HepG2 (cell line): ENCODE measurements around the gene PGP. TPM values are rescaled to one million over a fixed set of nuclear protein-coding genes. Genes with fewer than 3 reads are reported as not detected.

Experiments
- BRD4 ChIP-seq: sonication (generic); formaldehyde crosslinking; IDR thresholded peaks from 2 replicates; pipeline ENCODE4 v1.4.0; 2020; ENCODE audit warnings: missing genetic modification reagents
- KLF15 ChIP-seq: sonication (generic); formaldehyde crosslinking; IDR thresholded peaks from 2 replicates; pipeline ENCODE4 v1.8.1; 2023; ENCODE audit warnings: borderline replicate concordance, mild to moderate bottlenecking, inconsistent platforms, missing genetic modification reagents, mixed read lengths
- MATR3 ChIP-seq: sonication (generic); formaldehyde crosslinking; IDR thresholded peaks from 2 replicates; pipeline ENCODE4 v1.4.0; 2020; ENCODE audit warnings: missing genetic modification reagents
- NCOR1 ChIP-seq: fragments of 200-600 bp; sonication (generic); IDR thresholded peaks from 2 replicates; pipeline ENCODE4 v1.7.0; 2017; ENCODE audit warnings: antibody characterized with exemption, low read length, borderline replicate concordance
- NR2F2 ChIP-seq: IDR thresholded peaks from 2 replicates; pipeline ENCODE4 v1.6.1; 2012; ENCODE audit warnings: low read depth, inconsistent platforms, borderline replicate concordance
- PRDM15 ChIP-seq: sonication (generic); formaldehyde crosslinking; IDR thresholded peaks from 2 replicates; pipeline ENCODE4 v1.4.0; 2020; ENCODE audit warnings: missing genetic modification reagents
- SKI ChIP-seq: fragments of 450-650 bp; IDR thresholded peaks from one replicate; pipeline ENCODE4 v1.6.1; 2018; ENCODE audit warnings: mild to moderate bottlenecking; ENCODE audit not compliant: partially characterized antibody
- SMARCC2 ChIP-seq: fragments of 450-650 bp; IDR thresholded peaks from 2 replicates; pipeline ENCODE4 v1.6.1; 2017; ENCODE audit warnings: antibody characterized with exemption, mild to moderate bottlenecking
- SRY ChIP-seq: sonication (generic); formaldehyde crosslinking; IDR thresholded peaks from 2 replicates; pipeline ENCODE4 v1.8.0; 2022; ENCODE audit warnings: mild to moderate bottlenecking, missing genetic modification reagents
- ZNF264 ChIP-seq: sonication (generic); formaldehyde crosslinking; IDR thresholded peaks from 2 replicates; pipeline ENCODE4 v1.4.0; 2020; ENCODE audit warnings: missing genetic modification reagents
- ZNF777 ChIP-seq: sonication (generic); formaldehyde crosslinking; IDR thresholded peaks from 2 replicates; pipeline ENCODE4 v1.4.0; 2020; ENCODE audit warnings: missing genetic modification reagents
- polyA plus RNA-seq, 8 experiments: library from polyadenylated mRNA; depleted of rRNA in 3 of 8; stranded (reverse) in 7 of 8; unstranded in 1 of 8; fragments of >200 nt; fragmentation: Illumina TruSeq in 4 of 8; extraction: Trizol in 4 of 8; gene quantifications; 2 replicates each; pipeline versions ENCODE4 v1.2.1 to v1.2.3, GENCODE V29; 2011 to 2016; ENCODE audit warnings: low read depth in 4 of 8, missing spikeins in 1 of 8, mixed read lengths in 1 of 8; ENCODE audit not compliant: insufficient read depth in 1 of 8
- total RNA-seq, 5 experiments: library from RNA; depleted of rRNA; stranded (reverse); fragments of >200 nt; fragmentation: Illumina TruSeq; extraction: Trizol; gene quantifications; 2 replicates each; pipeline ENCODE4 v1.2.3, GENCODE V29; 2016; ENCODE audit warnings: low read depth in 1 of 5
- TF ChIP-seq, protein P1 (sequence below): sonication (generic); formaldehyde crosslinking; IDR thresholded peaks from 2 replicates; pipeline ENCODE4 v1.5.1; 2020; ENCODE audit warnings: mild to moderate bottlenecking, missing genetic modification reagents
- TF ChIP-seq, protein P2 (sequence below): sonication (generic); formaldehyde crosslinking; IDR thresholded peaks from 2 replicates; pipeline ENCODE4 v1.4.0; 2020; ENCODE audit warnings: missing genetic modification reagents, borderline replicate concordance
- TF ChIP-seq, protein P3 (sequence below): sonication (generic); formaldehyde crosslinking; IDR thresholded peaks from 2 replicates; pipeline ENCODE4 v1.4.0; 2020; ENCODE audit warnings: mild to moderate bottlenecking, missing genetic modification reagents
- TF ChIP-seq, protein P4 (sequence below): sonication (generic); formaldehyde crosslinking; conservative IDR thresholded peaks from 2 replicates; pipeline ENCODE4 v1.8.0; 2022; ENCODE audit warnings: missing genetic modification reagents

PGP gene
- total and polyA plus RNA-seq, 2 of the 13 experiments (the other 11 are each of a cell fraction or from before 2014, with no cell fraction given): 7.3 to 18.3 TPM

GRCh38 chr16:2213817-2214718 is 572 bp downstream of the PGP start (continued):
- TF ChIP-seq PRDM15 (CRISPR knock-in tag) (0 out of 2 replicates have a peak, but pooled peaks have one; percentile 32), SMARCC2 (no peak), MATR3 (no peak), NR2F2 (no peak), SRY (CRISPR knock-in tag) (no peak), BRD4 (0 out of 2 replicates have a peak, but pooled peaks have one; percentile 47), NCOR1 (no peak), SKI (no peak), ZNF264 (CRISPR knock-in tag) (no peak), KLF15 (no peak), ZNF777 (CRISPR knock-in tag) (peak; percentile 29; the same call in 1 of the 2 replicates)
- TF ChIP-seq, protein P1, sequence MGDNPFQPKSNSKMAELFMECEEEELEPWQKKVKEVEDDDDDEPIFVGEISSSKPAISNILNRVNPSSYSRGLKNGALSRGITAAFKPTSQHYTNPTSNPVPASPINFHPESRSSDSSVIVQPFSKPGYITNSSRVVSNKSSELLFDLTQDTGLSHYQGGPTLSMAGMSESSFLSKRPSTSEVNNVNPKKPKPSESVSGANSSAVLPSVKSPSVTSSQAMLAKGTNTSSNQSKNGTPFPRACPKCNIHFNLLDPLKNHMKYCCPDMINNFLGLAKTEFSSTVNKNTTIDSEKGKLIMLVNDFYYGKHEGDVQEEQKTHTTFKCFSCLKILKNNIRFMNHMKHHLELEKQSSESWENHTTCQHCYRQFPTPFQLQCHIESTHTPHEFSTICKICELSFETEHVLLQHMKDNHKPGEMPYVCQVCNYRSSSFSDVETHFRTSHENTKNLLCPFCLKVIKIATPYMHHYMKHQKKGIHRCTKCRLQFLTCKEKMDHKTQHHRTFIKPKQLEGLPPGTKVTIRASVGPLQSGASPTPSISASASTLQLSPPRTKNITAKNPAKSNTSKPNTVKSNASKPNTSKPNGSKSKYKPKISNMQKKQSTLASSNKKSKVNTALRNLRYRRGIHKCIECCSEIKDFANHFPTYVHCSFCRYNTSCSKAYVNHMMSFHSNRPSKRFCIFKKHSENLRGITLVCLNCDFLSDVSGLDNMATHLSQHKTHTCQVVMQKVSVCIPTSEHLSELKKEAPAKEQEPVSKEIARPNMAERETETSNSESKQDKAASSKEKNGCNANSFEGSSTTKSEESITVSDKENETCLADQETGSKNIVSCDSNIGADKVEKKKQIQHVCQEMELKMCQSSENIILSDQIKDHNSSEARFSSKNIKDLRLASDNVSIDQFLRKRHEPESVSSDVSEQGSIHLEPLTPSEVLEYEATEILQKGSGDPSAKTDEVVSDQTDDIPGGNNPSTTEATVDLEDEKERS (CRISPR knock-in tag): no peak
- TF ChIP-seq, protein P2, sequence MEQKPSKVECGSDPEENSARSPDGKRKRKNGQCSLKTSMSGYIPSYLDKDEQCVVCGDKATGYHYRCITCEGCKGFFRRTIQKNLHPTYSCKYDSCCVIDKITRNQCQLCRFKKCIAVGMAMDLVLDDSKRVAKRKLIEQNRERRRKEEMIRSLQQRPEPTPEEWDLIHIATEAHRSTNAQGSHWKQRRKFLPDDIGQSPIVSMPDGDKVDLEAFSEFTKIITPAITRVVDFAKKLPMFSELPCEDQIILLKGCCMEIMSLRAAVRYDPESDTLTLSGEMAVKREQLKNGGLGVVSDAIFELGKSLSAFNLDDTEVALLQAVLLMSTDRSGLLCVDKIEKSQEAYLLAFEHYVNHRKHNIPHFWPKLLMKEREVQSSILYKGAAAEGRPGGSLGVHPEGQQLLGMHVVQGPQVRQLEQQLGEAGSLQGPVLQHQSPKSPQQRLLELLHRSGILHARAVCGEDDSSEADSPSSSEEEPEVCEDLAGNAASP (CRISPR knock-in tag): no peak
- TF ChIP-seq, protein P3, sequence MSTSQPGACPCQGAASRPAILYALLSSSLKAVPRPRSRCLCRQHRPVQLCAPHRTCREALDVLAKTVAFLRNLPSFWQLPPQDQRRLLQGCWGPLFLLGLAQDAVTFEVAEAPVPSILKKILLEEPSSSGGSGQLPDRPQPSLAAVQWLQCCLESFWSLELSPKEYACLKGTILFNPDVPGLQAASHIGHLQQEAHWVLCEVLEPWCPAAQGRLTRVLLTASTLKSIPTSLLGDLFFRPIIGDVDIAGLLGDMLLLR (CRISPR knock-in tag): no peak
- TF ChIP-seq, protein P4, sequence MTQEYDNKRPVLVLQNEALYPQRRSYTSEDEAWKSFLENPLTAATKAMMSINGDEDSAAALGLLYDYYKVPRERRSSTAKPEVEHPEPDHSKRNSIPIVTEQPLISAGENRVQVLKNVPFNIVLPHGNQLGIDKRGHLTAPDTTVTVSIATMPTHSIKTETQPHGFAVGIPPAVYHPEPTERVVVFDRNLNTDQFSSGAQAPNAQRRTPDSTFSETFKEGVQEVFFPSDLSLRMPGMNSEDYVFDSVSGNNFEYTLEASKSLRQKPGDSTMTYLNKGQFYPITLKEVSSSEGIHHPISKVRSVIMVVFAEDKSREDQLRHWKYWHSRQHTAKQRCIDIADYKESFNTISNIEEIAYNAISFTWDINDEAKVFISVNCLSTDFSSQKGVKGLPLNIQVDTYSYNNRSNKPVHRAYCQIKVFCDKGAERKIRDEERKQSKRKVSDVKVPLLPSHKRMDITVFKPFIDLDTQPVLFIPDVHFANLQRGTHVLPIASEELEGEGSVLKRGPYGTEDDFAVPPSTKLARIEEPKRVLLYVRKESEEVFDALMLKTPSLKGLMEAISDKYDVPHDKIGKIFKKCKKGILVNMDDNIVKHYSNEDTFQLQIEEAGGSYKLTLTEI (CRISPR knock-in tag): no peak
